ENCODE data around the gene NUMB.

NUMB gene

GRCh38 chr14:73263606-73264005 is 194.7 kb downstream of the NUMB start:
- Histone ChIP-seq H3K27me3 (ENCODE audit: insufficient read depth, low read length, poor library complexity) (no peaks in the 10 kb centered on the region), H3K27ac (ENCODE audit: low read length) (no peak overlapping the region), H3K9ac (ENCODE audit: low read depth, low read length) (no peak overlapping the region), H3K4me3 (ENCODE audit: low read depth in 1 of 2, low read length in 2 of 2) (no peak overlapping the region), H3K79me2 (ENCODE audit: insufficient read depth, low read length) (no peaks in the 10 kb centered on the region), H2AFZ (ENCODE audit: low read depth, low read length) (no peak overlapping the region), H3K4me1 (ENCODE audit: insufficient read depth, low read length) (no peaks in the 10 kb centered on the region), H4K20me1 (ENCODE audit: insufficient read depth, low read length) (no peaks in the 10 kb centered on the region), H3K4me2 (ENCODE audit: insufficient read depth, low read length) (no peak overlapping the region), H3K36me3 (ENCODE audit: insufficient read depth, low read length) (no peaks in the 10 kb centered on the region), H3K9me3 (ENCODE audit: insufficient read depth, low read length, severe bottlenecking) (no peaks in the 10 kb centered on the region)
- TF ChIP-seq, protein P1, sequence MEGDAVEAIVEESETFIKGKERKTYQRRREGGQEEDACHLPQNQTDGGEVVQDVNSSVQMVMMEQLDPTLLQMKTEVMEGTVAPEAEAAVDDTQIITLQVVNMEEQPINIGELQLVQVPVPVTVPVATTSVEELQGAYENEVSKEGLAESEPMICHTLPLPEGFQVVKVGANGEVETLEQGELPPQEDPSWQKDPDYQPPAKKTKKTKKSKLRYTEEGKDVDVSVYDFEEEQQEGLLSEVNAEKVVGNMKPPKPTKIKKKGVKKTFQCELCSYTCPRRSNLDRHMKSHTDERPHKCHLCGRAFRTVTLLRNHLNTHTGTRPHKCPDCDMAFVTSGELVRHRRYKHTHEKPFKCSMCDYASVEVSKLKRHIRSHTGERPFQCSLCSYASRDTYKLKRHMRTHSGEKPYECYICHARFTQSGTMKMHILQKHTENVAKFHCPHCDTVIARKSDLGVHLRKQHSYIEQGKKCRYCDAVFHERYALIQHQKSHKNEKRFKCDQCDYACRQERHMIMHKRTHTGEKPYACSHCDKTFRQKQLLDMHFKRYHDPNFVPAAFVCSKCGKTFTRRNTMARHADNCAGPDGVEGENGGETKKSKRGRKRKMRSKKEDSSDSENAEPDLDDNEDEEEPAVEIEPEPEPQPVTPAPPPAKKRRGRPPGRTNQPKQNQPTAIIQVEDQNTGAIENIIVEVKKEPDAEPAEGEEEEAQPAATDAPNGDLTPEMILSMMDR (IDR thresholded peaks at IDR 0.05; ENCODE audit: borderline replicate concordance, extremely low read depth, low read length, poor library complexity, severe bottlenecking), result no peak
- TF ChIP-seq EZH2 (IDR thresholded peaks at IDR 0.05; ENCODE audit: borderline replicate concordance, low read depth, low read length, severe bottlenecking), result no peak
- ATAC-seq (ENCODE audit: insufficient read depth, low read depth), result no peak
- no peak for DNase-seq

DNA sequence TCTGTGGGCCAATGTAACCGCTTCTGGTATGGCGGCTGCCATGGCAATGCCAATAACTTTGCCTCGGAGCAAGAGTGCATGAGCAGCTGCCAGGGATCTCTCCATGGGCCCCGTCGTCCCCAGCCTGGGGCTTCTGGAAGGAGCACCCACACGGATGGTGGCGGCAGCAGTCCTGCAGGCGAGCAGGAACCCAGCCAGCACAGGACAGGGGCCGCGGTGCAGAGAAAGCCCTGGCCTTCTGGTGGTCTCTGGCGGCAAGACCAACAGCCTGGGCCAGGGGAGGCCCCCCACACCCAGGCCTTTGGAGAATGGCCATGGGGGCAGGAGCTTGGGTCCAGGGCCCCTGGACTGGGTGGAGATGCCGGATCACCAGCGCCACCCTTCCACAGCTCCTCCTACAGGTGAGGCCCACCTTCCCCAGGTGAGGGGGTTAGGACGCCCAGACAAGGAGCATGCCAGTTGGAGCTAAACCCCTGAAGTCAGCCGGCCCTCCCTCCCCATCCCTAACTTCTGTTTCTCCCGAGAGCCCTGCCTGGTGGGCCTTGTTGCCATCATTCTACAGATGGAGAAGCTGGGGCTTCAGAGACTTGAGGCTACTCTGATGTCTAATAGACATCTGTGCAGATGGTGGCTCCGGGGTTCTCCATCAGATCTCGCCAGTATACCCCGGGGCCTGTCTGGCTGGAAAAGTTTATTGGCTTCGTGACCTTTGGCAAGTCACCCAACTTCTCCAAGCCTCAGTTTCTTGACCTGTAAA is 195.7 kb downstream of the NUMB start:
- H3K79me2 ChIP-seq (ENCODE audit: insufficient read depth, low read length), result no peaks in the 10 kb centered on the region
- no peaks in the 10 kb centered on the region for H3K4me1 ChIP-seq (ENCODE audit: insufficient read depth, low read length)
- H3K27ac ChIP-seq (ENCODE audit: low read length), result no peak overlapping the region
- H3K9ac ChIP-seq (ENCODE audit: low read depth, low read length), result no peak overlapping the region
- H2AFZ ChIP-seq (ENCODE audit: low read depth, low read length), result no peak overlapping the region
- no peaks in the 10 kb centered on the region for H3K36me3 ChIP-seq (ENCODE audit: insufficient read depth, low read length)
- no peak overlapping the region for H3K4me2 ChIP-seq (ENCODE audit: insufficient read depth, low read length)
- TF ChIP-seq, protein P1 (IDR thresholded peaks at IDR 0.05; ENCODE audit: borderline replicate concordance, extremely low read depth, low read length, poor library complexity, severe bottlenecking), result no peak
- TF ChIP-seq EZH2 (IDR thresholded peaks at IDR 0.05; ENCODE audit: borderline replicate concordance, low read depth, low read length, severe bottlenecking), result no peak
- no peaks in the 10 kb centered on the region for H4K20me1 ChIP-seq (ENCODE audit: insufficient read depth, low read length)
- H3K4me3 ChIP-seq (ENCODE audit: low read depth in 1 of 2, low read length in 2 of 2), result no peak overlapping the region
- no peaks in the 10 kb centered on the region for H3K9me3 ChIP-seq (ENCODE audit: insufficient read depth, low read length, severe bottlenecking)
- DNase-seq, result no peak
- no peaks in the 10 kb centered on the region for H3K27me3 ChIP-seq (ENCODE audit: insufficient read depth, low read length, poor library complexity)
- no peak for ATAC-seq (ENCODE audit: insufficient read depth, low read depth)

DNA sequence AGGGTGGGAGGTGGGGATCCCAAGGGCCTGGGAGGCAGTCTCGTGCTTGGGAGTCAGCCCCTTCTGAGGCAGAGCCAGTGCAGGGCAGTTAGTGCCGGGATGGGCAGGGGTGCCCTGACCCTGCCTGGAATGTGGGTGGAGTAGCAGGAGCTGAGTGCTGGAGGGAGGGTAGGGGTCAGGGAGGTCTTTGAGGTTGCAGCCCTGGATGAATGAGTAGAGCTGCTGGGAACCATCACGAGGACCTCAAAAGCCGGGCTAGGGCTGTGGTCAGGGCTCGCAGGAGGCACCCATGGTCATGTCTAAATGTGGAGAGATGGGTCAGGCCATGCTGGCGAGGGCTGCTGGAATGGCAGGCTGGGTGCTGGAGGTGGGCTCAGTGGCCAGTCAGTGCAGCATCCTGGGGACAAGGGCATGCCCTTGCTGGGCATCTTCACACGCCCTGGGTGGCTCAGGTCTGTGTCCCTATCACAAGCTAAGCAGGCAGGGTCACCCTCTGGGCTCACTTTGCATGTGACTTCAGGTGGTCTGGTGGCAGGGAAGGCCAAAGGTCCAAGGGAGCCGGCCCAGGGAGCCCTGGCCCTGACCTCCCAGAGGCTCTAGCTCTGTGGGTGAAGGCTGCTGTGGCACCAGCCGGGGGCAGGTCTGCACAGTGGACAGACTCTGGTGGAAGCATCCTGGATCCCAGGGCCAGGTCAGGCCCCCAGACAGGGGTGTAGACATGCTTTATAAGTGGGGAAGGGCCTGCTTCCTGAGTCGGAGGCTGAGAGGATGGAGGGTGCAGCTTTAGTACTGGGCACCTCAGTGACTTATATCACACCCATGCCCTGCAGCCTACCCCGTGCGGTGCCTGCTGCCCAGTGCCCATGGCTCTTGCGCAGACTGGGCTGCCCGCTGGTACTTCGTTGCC is 196.6 kb downstream of the NUMB start:
- Histone ChIP-seq H3K4me1 (ENCODE audit: insufficient read depth, low read length) (no peaks in the 10 kb centered on the region), H3K4me3 (ENCODE audit: low read depth in 1 of 2, low read length in 2 of 2) (no peak overlapping the region), H2AFZ (ENCODE audit: low read depth, low read length) (no peak overlapping the region), H3K36me3 (ENCODE audit: insufficient read depth, low read length) (no peaks in the 10 kb centered on the region), H3K27me3 (ENCODE audit: insufficient read depth, low read length, poor library complexity) (no peaks in the 10 kb centered on the region), H3K9ac (ENCODE audit: low read depth, low read length) (no peak overlapping the region), H3K27ac (ENCODE audit: low read length) (no peak overlapping the region), H3K9me3 (ENCODE audit: insufficient read depth, low read length, severe bottlenecking) (no peaks in the 10 kb centered on the region), H3K79me2 (ENCODE audit: insufficient read depth, low read length) (no peaks in the 10 kb centered on the region), H3K4me2 (ENCODE audit: insufficient read depth, low read length) (no peak overlapping the region), H4K20me1 (ENCODE audit: insufficient read depth, low read length) (no peaks in the 10 kb centered on the region)
- no peak for DNase-seq
- no peak for TF ChIP-seq EZH2 (IDR thresholded peaks at IDR 0.05; ENCODE audit: borderline replicate concordance, low read depth, low read length, severe bottlenecking)
- TF ChIP-seq, protein P1 (IDR thresholded peaks at IDR 0.05; ENCODE audit: borderline replicate concordance, extremely low read depth, low read length, poor library complexity, severe bottlenecking), result no peak
- no peak for ATAC-seq (ENCODE audit: insufficient read depth, low read depth)
